Endothelial cell of umbilical vein (primary cell): ENCODE results near the gene DENND5B. TPM values are rescaled to one million over a fixed set of nuclear protein-coding genes. Genes with fewer than 3 reads are reported as not detected.

ENCODE experiments used
- BruUV-seq: library from RNA; stranded (reverse); fragments of 400-500 nt; replicated peaks from 2 replicates; lab custom pipeline; 2021; lab: Mats Ljungman, UMichigan
- CTCF ChIA-PET: fragments of 300-600, 350-600 bp; sonication (Branson Sonifier 250); formaldehyde crosslinking; loops from one replicate; lab custom pipeline; 2021; ENCODE audit warnings: antibody characterized with exemption, inconsistent platforms; lab: Charles Lee
- POLR2A ChIA-PET: fragments of 300-600, 350-600 bp; sonication (Branson Sonifier 250); formaldehyde crosslinking; loops from one replicate; lab custom pipeline; 2021; ENCODE audit warnings: antibody characterized with exemption, inconsistent platforms; lab: Charles Lee
- DNase-seq: peaks from one replicate; pipeline ENCODE4 v3.0.0-alpha.2; 2011; ENCODE audit warnings: low read depth, low spot score
- FAIRE-seq: peaks from 2 replicates; lab custom pipeline; 2011; peaks lifted over from hg19 to GRCh38; lab: Jason Lieb, UNC
- H2AFZ ChIP-seq: 2 replicates; pipeline ENCODE4 v1.6.0; 2012; ENCODE audit warnings: low read depth, low read length, control low read depth, inconsistent platforms
- H3K27ac ChIP-seq: 2 replicates; pipeline ENCODE4 v1.5.1; 2011; ENCODE audit warnings: low read depth, mild to moderate bottlenecking, control low read depth, low read length, moderate library complexity; ENCODE audit not compliant: insufficient read depth
- H3K27me3 ChIP-seq, 2 experiments: 2 replicates each; pipeline versions ENCODE4 v1.6.0 to v1.6.1; 2011; ENCODE audit warnings: low read length in 2 of 2, mixed read lengths in 1 of 2; ENCODE audit not compliant: control insufficient read depth in 2 of 2, insufficient read depth in 2 of 2
- H3K36me3 ChIP-seq, 2 experiments: 2 replicates in 1 of 2; 3 replicates in 1 of 2; pipeline ENCODE4 v1.5.1; 2011; ENCODE audit warnings: low read length in 2 of 2, mild to moderate bottlenecking in 1 of 2, moderate library complexity in 1 of 2; ENCODE audit not compliant: control insufficient read depth in 2 of 2, insufficient read depth in 2 of 2; ENCODE audit errors: extremely low read depth in 1 of 2
- H3K4me1 ChIP-seq: 3 replicates; pipeline ENCODE4 v1.5.1; 2011; ENCODE audit warnings: mild to moderate bottlenecking, low read length; ENCODE audit not compliant: control insufficient read depth, insufficient read depth; ENCODE audit errors: extremely low read depth
- H3K4me2 ChIP-seq: 2 replicates; pipeline ENCODE4 v1.6.1; 2011; ENCODE audit warnings: low read length, control low read depth, mixed read lengths; ENCODE audit not compliant: insufficient read depth
- H3K4me3 ChIP-seq, 3 experiments: fragments of 200-600 bp in 1 of 3; sonication (generic), shearing (Covaris generic) in 1 of 3; replicated peaks in 1 of 3; 2 replicates each; pipeline ENCODE4 v1.5.1; 2011 to 2016; ENCODE audit warnings: control low read depth in 3 of 3, low read length in 3 of 3, mild to moderate bottlenecking in 2 of 3, inconsistent platforms in 1 of 3, low read depth in 1 of 3, moderate library complexity in 1 of 3; ENCODE audit not compliant: insufficient read depth in 1 of 3
- H3K79me2 ChIP-seq: 2 replicates; pipeline ENCODE4 v1.6.0; 2012; ENCODE audit warnings: low read length, inconsistent platforms; ENCODE audit not compliant: control insufficient read depth, insufficient read depth
- H3K9ac ChIP-seq: replicated peaks from 2 replicates; pipeline ENCODE3; 2011; ENCODE audit warnings: low read length, control low read depth; ENCODE audit not compliant: insufficient read depth; ENCODE audit errors: extremely low read depth
- H3K9me1 ChIP-seq: replicated peaks from 3 replicates; pipeline ENCODE4 v1.6.0; 2011; ENCODE audit warnings: mild to moderate bottlenecking, low read length; ENCODE audit not compliant: control insufficient read depth, insufficient read depth; ENCODE audit errors: extremely low read depth
- H3K9me3 ChIP-seq: replicated peaks from 2 replicates; pipeline ENCODE4 v1.5.1; 2012; ENCODE audit warnings: low read length, inconsistent platforms; ENCODE audit not compliant: control insufficient read depth, insufficient read depth
- H4K20me1 ChIP-seq: replicated peaks from 2 replicates; pipeline ENCODE3; 2011; ENCODE audit warnings: mild to moderate bottlenecking, low read length; ENCODE audit not compliant: control insufficient read depth, insufficient read depth; ENCODE audit errors: extremely low read depth
- CTCF ChIP-seq, 2 donors: IDR thresholded peaks; 1 replicate in 1 of 2; 2 replicates in 1 of 2; pipeline ENCODE4 v1.5.1; 2011; ENCODE audit warnings: low read length in 2 of 2, mild to moderate bottlenecking in 2 of 2, moderate library complexity in 2 of 2, control low read depth in 1 of 2, inconsistent platforms in 1 of 2, low read depth in 1 of 2; ENCODE audit not compliant: insufficient read depth in 1 of 2; ENCODE audit errors: extremely low read depth in 1 of 2
- EZH2 ChIP-seq: IDR thresholded peaks from 2 replicates; pipeline ENCODE4 v1.6.1; 2012; ENCODE audit warnings: borderline replicate concordance, low read depth, mild to moderate bottlenecking, moderate library complexity, low read length, inconsistent platforms; ENCODE audit not compliant: severe bottlenecking
- FOS ChIP-seq: IDR thresholded peaks from 2 replicates; pipeline ENCODE4 v1.6.1; 2011; ENCODE audit warnings: mild to moderate bottlenecking, low read length, moderate library complexity, borderline replicate concordance; ENCODE audit not compliant: insufficient read depth
- GATA2 ChIP-seq: IDR thresholded peaks from 2 replicates; pipeline ENCODE4 v1.7.0; 2011; ENCODE audit warnings: low read depth, mild to moderate bottlenecking, moderate library complexity, mixed read lengths, low read length; ENCODE audit not compliant: insufficient read length, insufficient read depth
- JUN ChIP-seq: IDR thresholded peaks from 2 replicates; pipeline ENCODE4 v1.6.1; 2011; ENCODE audit warnings: borderline replicate concordance, low read depth; ENCODE audit not compliant: insufficient read length, insufficient read depth
- MAX ChIP-seq: IDR thresholded peaks from 2 replicates; pipeline ENCODE4 v1.6.1; 2011; ENCODE audit not compliant: insufficient read depth, insufficient read length
- MYC ChIP-seq: IDR thresholded peaks from one replicate; pipeline ENCODE4 v1.6.1; 2011; ENCODE audit warnings: mild to moderate bottlenecking, low read depth, low read length
- POLR2A ChIP-seq: IDR thresholded peaks from 2 replicates; pipeline ENCODE4 v1.6.1; 2012; ENCODE audit warnings: low read depth, mild to moderate bottlenecking, control low read depth, low read length
- POLR2AphosphoS5 ChIP-seq: IDR thresholded peaks from 2 replicates; pipeline ENCODE4 v1.6.1; 2012; ENCODE audit warnings: low read depth, mild to moderate bottlenecking, control low read depth, low read length, moderate library complexity; ENCODE audit not compliant: insufficient read depth
- dilution Hi-C: fragments of 300-500 bp; cut with MboI; formaldehyde crosslinking; loops from one replicate; pipeline ENCODE4 v1.15.0; 2019; ENCODE audit warnings: low sequenced_read_pairs; ENCODE audit not compliant: extremely low pct_ligation_motif_present
- intact Hi-C: fragments of 100-400 bp; cut with micrococcal nuclease; formaldehyde crosslinking; loops from one replicate; pipeline ENCODE4 v1.10.0; 2022
- polyA plus RNA-seq, 4 experiments: library from polyadenylated mRNA; depleted of rRNA in 3 of 4; stranded (reverse) in 3 of 4; unstranded in 1 of 4; fragments of >200 nt; gene quantifications; 2 replicates each; pipeline versions ENCODE4 v1.2.1 to v1.2.3, GENCODE V29; 2011 to 2012; ENCODE audit warnings: missing spikeins in 1 of 4
- total RNA-seq: library from RNA; stranded (reverse); gene quantifications from 2 replicates; pipeline ENCODE4 v1.2.3, GENCODE V29; 2021

Gene DENND5B
- total and polyA plus RNA-seq, 2 donors (not counting 3 experiments of a cell fraction or from before 2014, with no cell fraction given): 10.3 to 18.3 TPM

GRCh38 chr12:31560516-31560915 is 30.4 kb downstream of the DENND5B start:
- Histone ChIP-seq H2AFZ (no peak overlapping the region), H3K9me1 (no peaks in the 10 kb centered on the region), H3K4me3 (no peak overlapping the region), H3K4me1 (no peaks in the 10 kb centered on the region), H3K79me2 (peaks cover 11% of the 10 kb centered on the region), H3K27me3 (no peaks in the 10 kb centered on the region), H3K27ac (no peak overlapping the region), H3K9me3 (no peaks in the 10 kb centered on the region), H3K4me2 (no peak overlapping the region), H4K20me1 (peaks cover 2% of the 10 kb centered on the region), H3K36me3 (no peaks in the 10 kb centered on the region), H3K9ac (no peak overlapping the region)
- DNase-seq (no peak), FAIRE-seq (no peak)
- ChIA-PET CTCF (no interaction called here), POLR2A (no interaction called here)
- dilution Hi-C loops: no loop called here
- TF ChIP-seq CTCF (IDR thresholded peaks at IDR 0.05; ENCODE audit: extremely low read depth in 1 of 2, insufficient read depth in 1 of 2, low read depth in 1 of 2, low read length in 2 of 2) (no peak), FOS (no peak), JUN (no peak), MAX (no peak), MYC (no peak), POLR2AphosphoS5 (no peak), GATA2 (no peak), POLR2A (no peak), EZH2 (no peak)
- intact Hi-C loops: no loop called here
- BruUV-seq: no TSS peak
